A549 (cell line): ENCODE results near the gene PCSK5. TPM values are rescaled to one million over a fixed set of nuclear protein-coding genes. Genes with fewer than 3 reads are reported as not detected.

ENCODE experiments used
- ATAC-seq, 2 experiments: fragments of 200-7000 bp in 1 of 2; fragments of >200 bp in 1 of 2; cut with Nextera tagmentation in 1 of 2; cut with Tn5 transposase in 1 of 2; 3 replicates each; pipeline versions ENCODE4 v1.8.0 to v1.9.1; 2018 to 2020; ENCODE audit warnings: mild to moderate bottlenecking in 1 of 2, moderate library complexity in 1 of 2
- CTCF ChIA-PET: fragments of 300-600 bp; sonication (Branson Sonifier 250); formaldehyde crosslinking; extraction: SDS; loops from one replicate; lab custom pipeline; 2021; ENCODE audit warnings: antibody characterized with exemption, inconsistent platforms; lab: Yijun Ruan, JAX
- POLR2A ChIA-PET: fragments of 350-600 bp; formaldehyde crosslinking; extraction: SDS; loops from one replicate; lab custom pipeline; 2021; ENCODE audit warnings: antibody characterized with exemption, inconsistent platforms; lab: Yijun Ruan, JAX
- DNase-seq, 2 experiments: peaks; one replicate each; pipeline versions ENCODE4 v3.0.0 to v3.0.0-alpha.2; 2011 to 2016; ENCODE audit warnings: low read depth in 1 of 2, low spot score in 1 of 2
- FAIRE-seq: peaks from 2 replicates; lab custom pipeline; 2011; peaks lifted over from hg19 to GRCh38; lab: Jason Lieb, UNC
- H3K27ac ChIP-seq, 2 experiments: fragments of >200 bp; sonication (Bioruptor Twin); formaldehyde crosslinking; 3 replicates each; pipeline ENCODE4 v1.5.1; 2016 to 2017
- H3K4me1 ChIP-seq: fragments of >200 bp; sonication (Bioruptor Twin); formaldehyde crosslinking; 3 replicates; pipeline ENCODE4 v1.6.1; 2016
- H3K4me2 ChIP-seq: fragments of >200 bp; sonication (Bioruptor Twin); formaldehyde crosslinking; 3 replicates; pipeline ENCODE4 v1.6.1; 2016
- H3K4me3 ChIP-seq: fragments of >200 bp; sonication (Bioruptor Twin); formaldehyde crosslinking; 3 replicates; pipeline ENCODE4 v1.5.1; 2016
- H3K9me3 ChIP-seq: fragments of >200 bp; sonication (Bioruptor Twin); formaldehyde crosslinking; 3 replicates; pipeline ENCODE4 v1.6.1; 2016
- CBX8 ChIP-seq: fragments of 200-600 bp; sonication (generic); IDR thresholded peaks from 2 replicates; pipeline ENCODE4 v1.6.1; 2016
- FOSB ChIP-seq: fragments of 250-450 bp; sonication (Bioruptor Pico); IDR thresholded peaks from 2 replicates; pipeline ENCODE4 v1.5.0; 2020; ENCODE audit warnings: mild to moderate bottlenecking, moderate library complexity
- FOSL2 ChIP-seq, 2 experiments: fragments of 450-650 bp in 1 of 2; fragments of >200 bp in 1 of 2; sonication (Bioruptor Twin) in 1 of 2; formaldehyde crosslinking; IDR thresholded peaks; 2 replicates each; pipeline versions ENCODE4 v1.5.0 to v1.6.1; 2016 to 2020; ENCODE audit warnings: mild to moderate bottlenecking in 1 of 2, moderate library complexity in 1 of 2
- JUN ChIP-seq, 2 experiments: fragments of >200 bp; sonication (Bioruptor Twin); formaldehyde crosslinking; IDR thresholded peaks; 2 replicates in 1 of 2; 3 replicates in 1 of 2; pipeline ENCODE4 v1.6.1; 2016 to 2017
- MAFK ChIP-seq: fragments of 450-650 bp; IDR thresholded peaks from 2 replicates; pipeline ENCODE4 v1.6.1; 2014; ENCODE audit not compliant: partially characterized antibody
- MAZ ChIP-seq: fragments of 150-350 bp; IDR thresholded peaks from 2 replicates; pipeline ENCODE4 v1.6.1; 2014; ENCODE audit warnings: antibody characterized with exemption, low read depth, low read length, borderline replicate concordance
- MYC ChIP-seq: IDR thresholded peaks from 2 replicates; pipeline ENCODE4 v1.6.1; 2012; ENCODE audit warnings: mild to moderate bottlenecking, inconsistent platforms, low read length, improper control_type of control experiment, borderline replicate concordance
- NFE2L2 ChIP-seq: fragments of 150-350 bp; conservative IDR thresholded peaks from 2 replicates; pipeline ENCODE4 v1.6.1; 2014; ENCODE audit warnings: low read length
- NPAS2 ChIP-seq: fragments of 250-450 bp; sonication (Bioruptor Pico); IDR thresholded peaks from 2 replicates; pipeline ENCODE4 v1.8.0; 2022; ENCODE audit warnings: mild to moderate bottlenecking, moderate library complexity, borderline replicate concordance
- POLR2AphosphoS2 ChIP-seq: conservative IDR thresholded peaks from 2 replicates; pipeline ENCODE4 v1.6.1; 2012; ENCODE audit warnings: low read length, improper control_type of control experiment, inconsistent platforms
- RNF2 ChIP-seq: fragments of 200-600 bp; sonication (generic); IDR thresholded peaks from 2 replicates; pipeline ENCODE4 v1.6.1; 2016; ENCODE audit warnings: low read depth, mild to moderate bottlenecking, antibody characterized with exemption, moderate library complexity, borderline replicate concordance
- TFCP2L1 ChIP-seq: fragments of 250-450 bp; sonication (Bioruptor Pico); IDR thresholded peaks from 2 replicates; pipeline ENCODE4 v1.5.0; 2021; ENCODE audit warnings: mild to moderate bottlenecking
- WGBS: methylation state at CpG from one replicate; pipeline ENCODE4 v1.1.6; 2017; ENCODE audit errors: missing lambda C conversion rate; 5-methylcytosine and 5-hydroxymethylcytosine counted together
- polyA plus RNA-seq, 4 experiments: library from polyadenylated mRNA; depleted of rRNA in 3 of 4; stranded (reverse); fragments of >200 nt; fragmentation: RNase III in 1 of 4; extraction: RNeasy Plus Mini Kit Qiagen cat#74134 plus additional on column Dnase treatment in 1 of 4; gene quantifications; 2 replicates in 3 of 4; 3 replicates in 1 of 4; pipeline ENCODE4 v1.2.3, GENCODE V29; 2011 to 2017
- TF ChIP-seq, protein P1 (sequence below): fragments of >200 bp; sonication (Bioruptor Twin); formaldehyde crosslinking; IDR thresholded peaks from 3 replicates; pipeline ENCODE4 v1.6.1; 2016
- TF ChIP-seq, protein P2 (sequence below): fragments of 250-450 bp; sonication (Bioruptor Pico); IDR thresholded peaks from 2 replicates; pipeline ENCODE4 v1.5.0; 2021; ENCODE audit warnings: mild to moderate bottlenecking, moderate library complexity, borderline replicate concordance
- TF ChIP-seq, protein P3 (sequence below): IDR thresholded peaks from 2 replicates; pipeline ENCODE4 v1.6.1; 2012; ENCODE audit warnings: low read depth, borderline replicate concordance
- TF ChIP-seq, protein P4 (sequence below): fragments of 200-600 bp; sonication (generic); IDR thresholded peaks from 2 replicates; pipeline ENCODE4 v1.6.1; 2016; ENCODE audit warnings: antibody characterized with exemption, mild to moderate bottlenecking, moderate library complexity
- TF ChIP-seq, protein P5 (sequence below): fragments of 250-450 bp; sonication (Bioruptor Pico); IDR thresholded peaks from 2 replicates; pipeline ENCODE4 v1.5.0; 2020; ENCODE audit warnings: low read depth, mild to moderate bottlenecking, moderate library complexity

Gene PCSK5
- polyA plus RNA-seq, 2 of the 4 experiments (the other 2 are of a cell fraction), result 1.3 to 6.7 TPM

DNA sequence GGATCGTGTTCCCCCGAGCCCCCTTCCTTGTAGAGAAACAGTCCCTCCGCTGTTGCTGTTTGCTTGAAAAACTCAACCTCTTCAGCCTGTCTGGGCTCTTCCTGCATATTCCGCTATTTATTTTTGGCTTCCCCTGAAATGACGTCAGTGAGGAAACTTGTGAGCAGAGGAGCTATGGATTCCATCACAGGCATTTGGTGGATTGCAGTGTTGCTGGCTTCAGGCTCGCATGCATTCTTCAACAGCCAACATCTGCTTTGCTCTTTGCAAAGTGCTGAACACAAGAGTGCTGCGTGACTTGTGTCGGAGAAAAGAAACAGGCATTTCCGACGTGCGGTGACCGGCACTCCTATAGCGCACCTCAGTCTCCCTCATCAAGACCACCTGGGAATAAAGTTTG lies 271.1 kb downstream of the PCSK5 start:
- FAIRE-seq, result no peak

DNA sequence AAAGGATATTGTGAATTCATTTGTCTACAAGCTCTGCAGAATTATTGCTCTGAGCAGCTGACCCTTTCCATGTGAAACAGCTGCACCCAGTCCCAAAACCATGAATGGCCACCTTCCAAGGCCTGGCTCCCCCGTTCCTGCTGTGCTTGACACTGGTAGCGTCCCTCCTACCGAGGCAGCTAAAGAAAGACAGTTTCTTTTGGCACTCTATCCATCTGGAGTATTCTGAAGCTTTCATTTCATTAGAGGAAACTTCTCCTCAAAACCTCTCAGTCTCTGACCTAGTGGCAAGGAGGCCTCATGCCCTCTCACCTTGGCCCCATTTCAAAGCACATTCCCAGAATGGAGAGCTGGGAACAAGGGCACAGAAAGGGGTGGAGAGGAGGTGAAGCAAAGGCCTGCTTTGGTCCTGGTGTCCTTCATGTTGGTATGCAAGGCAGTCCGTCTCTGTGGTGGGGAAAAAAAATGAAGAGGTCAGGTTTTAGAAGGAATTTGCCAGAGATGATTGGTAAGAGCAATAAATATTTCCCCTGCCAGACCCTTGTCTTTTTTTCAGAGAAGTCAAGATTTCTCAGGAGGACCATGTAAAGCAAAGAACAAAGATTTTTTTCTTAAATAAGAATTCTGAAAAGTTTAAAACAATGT lies 271.7 kb downstream of the PCSK5 start:
- CTCF ChIA-PET, result interaction anchor here (0.6 kb wide), 1 partner anchor 153 kb away, joined by 3 read pairs; no protein-coding TSS in a partner anchor

More for the DNA sequence above, 271.1 kb downstream of the PCSK5 start:
- TF ChIP-seq FOSL2 (IDR thresholded peaks at IDR 0.05) (no peak), FOSL2 (CRISPR knock-in tag; IDR thresholded peaks at IDR 0.05) (no peak), NFE2L2 (no peak), JUN (IDR thresholded peaks at IDR 0.05) (no peak), FOSB (CRISPR knock-in tag) (no peak), MYC (no peak), MAZ (no peak), TFCP2L1 (CRISPR knock-in tag) (no peak), MAFK (no peak), NPAS2 (CRISPR knock-in tag) (no peak), RNF2 (no peak)
- TF ChIP-seq, protein P1, sequence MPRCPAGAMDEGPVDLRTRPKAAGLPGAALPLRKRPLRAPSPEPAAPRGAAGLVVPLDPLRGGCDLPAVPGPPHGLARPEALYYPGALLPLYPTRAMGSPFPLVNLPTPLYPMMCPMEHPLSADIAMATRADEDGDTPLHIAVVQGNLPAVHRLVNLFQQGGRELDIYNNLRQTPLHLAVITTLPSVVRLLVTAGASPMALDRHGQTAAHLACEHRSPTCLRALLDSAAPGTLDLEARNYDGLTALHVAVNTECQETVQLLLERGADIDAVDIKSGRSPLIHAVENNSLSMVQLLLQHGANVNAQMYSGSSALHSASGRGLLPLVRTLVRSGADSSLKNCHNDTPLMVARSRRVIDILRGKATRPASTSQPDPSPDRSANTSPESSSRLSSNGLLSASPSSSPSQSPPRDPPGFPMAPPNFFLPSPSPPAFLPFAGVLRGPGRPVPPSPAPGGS, result no peak
- TF ChIP-seq, protein P2, sequence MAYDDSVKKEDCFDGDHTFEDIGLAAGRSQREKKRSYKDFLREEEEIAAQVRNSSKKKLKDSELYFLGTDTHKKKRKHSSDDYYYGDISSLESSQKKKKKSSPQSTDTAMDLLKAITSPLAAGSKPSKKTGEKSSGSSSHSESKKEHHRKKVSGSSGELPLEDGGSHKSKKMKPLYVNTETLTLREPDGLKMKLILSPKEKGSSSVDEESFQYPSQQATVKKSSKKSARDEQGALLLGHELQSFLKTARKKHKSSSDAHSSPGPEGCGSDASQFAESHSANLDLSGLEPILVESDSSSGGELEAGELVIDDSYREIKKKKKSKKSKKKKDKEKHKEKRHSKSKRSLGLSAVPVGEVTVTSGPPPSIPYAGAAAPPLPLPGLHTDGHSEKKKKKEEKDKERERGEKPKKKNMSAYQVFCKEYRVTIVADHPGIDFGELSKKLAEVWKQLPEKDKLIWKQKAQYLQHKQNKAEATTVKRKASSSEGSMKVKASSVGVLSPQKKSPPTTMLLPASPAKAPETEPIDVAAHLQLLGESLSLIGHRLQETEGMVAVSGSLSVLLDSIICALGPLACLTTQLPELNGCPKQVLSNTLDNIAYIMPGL (CRISPR knock-in tag), result no peak
- TF ChIP-seq, protein P3, sequence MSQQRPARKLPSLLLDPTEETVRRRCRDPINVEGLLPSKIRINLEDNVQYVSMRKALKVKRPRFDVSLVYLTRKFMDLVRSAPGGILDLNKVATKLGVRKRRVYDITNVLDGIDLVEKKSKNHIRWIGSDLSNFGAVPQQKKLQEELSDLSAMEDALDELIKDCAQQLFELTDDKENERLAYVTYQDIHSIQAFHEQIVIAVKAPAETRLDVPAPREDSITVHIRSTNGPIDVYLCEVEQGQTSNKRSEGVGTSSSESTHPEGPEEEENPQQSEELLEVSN, result no peak
- TF ChIP-seq, protein P4, sequence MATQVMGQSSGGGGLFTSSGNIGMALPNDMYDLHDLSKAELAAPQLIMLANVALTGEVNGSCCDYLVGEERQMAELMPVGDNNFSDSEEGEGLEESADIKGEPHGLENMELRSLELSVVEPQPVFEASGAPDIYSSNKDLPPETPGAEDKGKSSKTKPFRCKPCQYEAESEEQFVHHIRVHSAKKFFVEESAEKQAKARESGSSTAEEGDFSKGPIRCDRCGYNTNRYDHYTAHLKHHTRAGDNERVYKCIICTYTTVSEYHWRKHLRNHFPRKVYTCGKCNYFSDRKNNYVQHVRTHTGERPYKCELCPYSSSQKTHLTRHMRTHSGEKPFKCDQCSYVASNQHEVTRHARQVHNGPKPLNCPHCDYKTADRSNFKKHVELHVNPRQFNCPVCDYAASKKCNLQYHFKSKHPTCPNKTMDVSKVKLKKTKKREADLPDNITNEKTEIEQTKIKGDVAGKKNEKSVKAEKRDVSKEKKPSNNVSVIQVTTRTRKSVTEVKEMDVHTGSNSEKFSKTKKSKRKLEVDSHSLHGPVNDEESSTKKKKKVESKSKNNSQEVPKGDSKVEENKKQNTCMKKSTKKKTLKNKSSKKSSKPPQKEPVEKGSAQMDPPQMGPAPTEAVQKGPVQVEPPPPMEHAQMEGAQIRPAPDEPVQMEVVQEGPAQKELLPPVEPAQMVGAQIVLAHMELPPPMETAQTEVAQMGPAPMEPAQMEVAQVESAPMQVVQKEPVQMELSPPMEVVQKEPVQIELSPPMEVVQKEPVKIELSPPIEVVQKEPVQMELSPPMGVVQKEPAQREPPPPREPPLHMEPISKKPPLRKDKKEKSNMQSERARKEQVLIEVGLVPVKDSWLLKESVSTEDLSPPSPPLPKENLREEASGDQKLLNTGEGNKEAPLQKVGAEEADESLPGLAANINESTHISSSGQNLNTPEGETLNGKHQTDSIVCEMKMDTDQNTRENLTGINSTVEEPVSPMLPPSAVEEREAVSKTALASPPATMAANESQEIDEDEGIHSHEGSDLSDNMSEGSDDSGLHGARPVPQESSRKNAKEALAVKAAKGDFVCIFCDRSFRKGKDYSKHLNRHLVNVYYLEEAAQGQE, result no peak
- Histone ChIP-seq H3K9me3 (no peaks in the 10 kb centered on the region), H3K4me1 (no peaks in the 10 kb centered on the region), H3K27ac (no peak overlapping the region), H3K4me3 (no peak overlapping the region), H3K4me2 (no peak overlapping the region)
- POLR2A ChIA-PET, result no interaction called here
- no peak for DNase-seq
- CTCF ChIA-PET, result interaction anchor here (0.6 kb wide), 1 partner anchor 154 kb away, joined by 3 read pairs; no protein-coding TSS in a partner anchor
- no peak for ATAC-seq
- WGBS, result 88% methylated on average over 13 of the region's 13 CpGs

More for the DNA sequence above, 271.7 kb downstream of the PCSK5 start:
- Histone ChIP-seq H3K9me3 (no peaks in the 10 kb centered on the region), H3K4me1 (no peaks in the 10 kb centered on the region), H3K4me2 (no peak overlapping the region), H3K4me3 (no peak overlapping the region), H3K27ac (no peak overlapping the region)
- no peak for FAIRE-seq
- no peak for ATAC-seq
- DNase-seq, result no peak
- POLR2A ChIA-PET, result no interaction called here
- TF ChIP-seq, protein P5, sequence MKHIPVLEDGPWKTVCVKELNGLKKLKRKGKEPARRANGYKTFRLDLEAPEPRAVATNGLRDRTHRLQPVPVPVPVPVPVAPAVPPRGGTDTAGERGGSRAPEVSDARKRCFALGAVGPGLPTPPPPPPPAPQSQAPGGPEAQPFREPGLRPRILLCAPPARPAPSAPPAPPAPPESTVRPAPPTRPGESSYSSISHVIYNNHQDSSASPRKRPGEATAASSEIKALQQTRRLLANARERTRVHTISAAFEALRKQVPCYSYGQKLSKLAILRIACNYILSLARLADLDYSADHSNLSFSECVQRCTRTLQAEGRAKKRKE (CRISPR knock-in tag), result no peak
- TF ChIP-seq MYC, result no peak
- no peak for TF ChIP-seq CBX8
- no peak for TF ChIP-seq POLR2AphosphoS2
- WGBS, result 72% methylated on average over 4 of the region's 4 CpGs
